PC-3 (cell line): ENCODE results near the gene FLNC.

ENCODE experiments used
- EZH2 ChIP-seq: fragments of 300-600 bp; sonication (generic); IDR thresholded peaks from one replicate; pipeline ENCODE4 v1.6.1; 2017; ENCODE audit warnings: antibody characterized with exemption, mild to moderate bottlenecking, low read length; ENCODE audit not compliant: unreplicated experiment
- EZH2phosphoT487 ChIP-seq: fragments of 300-600 bp; sonication (generic); IDR thresholded peaks from 2 replicates; pipeline ENCODE4 v1.6.1; 2018; ENCODE audit warnings: mild to moderate bottlenecking, antibody characterized with exemption, low read length, borderline replicate concordance
- TF ChIP-seq, protein P1 (sequence below): fragments of 300-600 bp; sonication (generic); conservative IDR thresholded peaks from 2 replicates; pipeline ENCODE4 v1.5.1; 2017; ENCODE audit warnings: antibody characterized with exemption, low read depth, mild to moderate bottlenecking, low read length

DNA sequence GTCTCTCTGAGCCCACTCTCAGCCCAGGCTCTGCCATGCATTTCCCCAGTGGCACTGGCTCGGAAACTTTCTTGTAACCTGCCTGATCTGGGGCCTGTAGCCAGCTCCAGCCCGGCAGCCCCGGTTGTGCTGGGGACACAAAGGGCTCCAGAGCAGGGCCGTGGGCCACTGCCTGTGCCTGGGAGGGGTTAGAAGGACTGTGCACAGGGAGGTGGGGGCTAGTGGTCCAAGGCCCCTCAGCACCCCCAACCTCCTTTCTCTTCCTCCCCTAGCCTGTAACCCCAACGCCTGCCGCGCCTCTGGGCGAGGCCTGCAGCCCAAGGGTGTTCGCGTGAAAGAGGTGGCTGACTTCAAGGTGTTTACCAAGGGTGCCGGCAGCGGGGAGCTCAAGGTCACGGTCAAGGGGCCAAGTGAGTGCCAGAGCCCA, 9.6 kb downstream of the FLNC start:
- TF ChIP-seq, protein P1, sequence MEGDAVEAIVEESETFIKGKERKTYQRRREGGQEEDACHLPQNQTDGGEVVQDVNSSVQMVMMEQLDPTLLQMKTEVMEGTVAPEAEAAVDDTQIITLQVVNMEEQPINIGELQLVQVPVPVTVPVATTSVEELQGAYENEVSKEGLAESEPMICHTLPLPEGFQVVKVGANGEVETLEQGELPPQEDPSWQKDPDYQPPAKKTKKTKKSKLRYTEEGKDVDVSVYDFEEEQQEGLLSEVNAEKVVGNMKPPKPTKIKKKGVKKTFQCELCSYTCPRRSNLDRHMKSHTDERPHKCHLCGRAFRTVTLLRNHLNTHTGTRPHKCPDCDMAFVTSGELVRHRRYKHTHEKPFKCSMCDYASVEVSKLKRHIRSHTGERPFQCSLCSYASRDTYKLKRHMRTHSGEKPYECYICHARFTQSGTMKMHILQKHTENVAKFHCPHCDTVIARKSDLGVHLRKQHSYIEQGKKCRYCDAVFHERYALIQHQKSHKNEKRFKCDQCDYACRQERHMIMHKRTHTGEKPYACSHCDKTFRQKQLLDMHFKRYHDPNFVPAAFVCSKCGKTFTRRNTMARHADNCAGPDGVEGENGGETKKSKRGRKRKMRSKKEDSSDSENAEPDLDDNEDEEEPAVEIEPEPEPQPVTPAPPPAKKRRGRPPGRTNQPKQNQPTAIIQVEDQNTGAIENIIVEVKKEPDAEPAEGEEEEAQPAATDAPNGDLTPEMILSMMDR, result no peak
- TF ChIP-seq EZH2phosphoT487, result no peak
- no peak for TF ChIP-seq EZH2
